Limb (tissue), 2 donors: Measurements from ENCODE around the gene EXOC4.

Experiments used
- DNase-seq, 2 donors: peaks; one replicate each; pipeline ENCODE4 v3.0.0-alpha.2; 2016; ENCODE audit errors: extremely low spot score in 2 of 2

The EXOC4 gene

GRCh38 chr7:134101716-134102115 lies 848.8 kb downstream of the EXOC4 start:
- no peak for DNase-seq

GRCh38 chr7:134104166-134104565 lies 851.3 kb downstream of the EXOC4 start:
- no peak for DNase-seq

DNA sequence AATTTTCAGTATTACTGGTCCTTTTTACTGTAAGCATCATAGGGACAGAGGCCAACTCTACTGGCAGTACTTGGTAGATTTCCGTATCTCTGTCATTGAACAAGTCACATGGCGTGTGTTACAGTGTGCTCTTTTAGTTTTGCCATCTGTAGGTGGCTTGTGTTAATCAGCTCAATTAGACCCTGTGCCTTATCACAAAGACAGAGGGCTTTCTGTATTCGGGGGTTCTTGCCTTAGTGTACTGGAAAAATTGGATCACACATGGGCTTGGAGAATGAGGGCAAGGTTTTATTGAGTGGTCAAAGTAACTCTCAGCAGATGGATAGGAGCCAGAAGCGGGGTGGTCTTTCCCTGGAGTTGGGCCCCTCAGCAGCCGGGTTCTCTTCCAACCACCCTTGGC lies 853.0 kb downstream of the EXOC4 start:
- DNase-seq, result no peak

- DNase-seq, result no peak
Observed at GRCh38 chr7:134108802-134109201, 855.9 kb downstream of the EXOC4 start.

DNA sequence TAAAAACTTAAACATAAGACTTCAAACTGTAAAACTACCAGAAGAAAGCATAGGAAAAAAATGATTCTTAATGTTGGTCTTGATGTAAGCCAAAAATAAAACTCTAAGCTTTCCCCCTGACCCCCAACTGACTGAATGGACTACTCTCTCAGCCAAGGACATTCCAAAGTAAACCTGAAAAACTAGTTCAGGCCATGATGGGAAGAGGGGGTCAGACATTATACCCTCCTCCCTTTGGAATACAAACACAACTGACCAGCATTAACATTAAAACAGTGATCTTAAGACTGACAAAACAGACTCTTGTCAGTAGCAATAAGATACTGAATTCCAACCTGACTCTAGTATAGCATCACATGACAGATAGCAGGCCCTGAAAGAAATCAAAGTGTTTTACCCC lies 860.8 kb downstream of the EXOC4 start:
- DNase-seq, result no peak

DNA sequence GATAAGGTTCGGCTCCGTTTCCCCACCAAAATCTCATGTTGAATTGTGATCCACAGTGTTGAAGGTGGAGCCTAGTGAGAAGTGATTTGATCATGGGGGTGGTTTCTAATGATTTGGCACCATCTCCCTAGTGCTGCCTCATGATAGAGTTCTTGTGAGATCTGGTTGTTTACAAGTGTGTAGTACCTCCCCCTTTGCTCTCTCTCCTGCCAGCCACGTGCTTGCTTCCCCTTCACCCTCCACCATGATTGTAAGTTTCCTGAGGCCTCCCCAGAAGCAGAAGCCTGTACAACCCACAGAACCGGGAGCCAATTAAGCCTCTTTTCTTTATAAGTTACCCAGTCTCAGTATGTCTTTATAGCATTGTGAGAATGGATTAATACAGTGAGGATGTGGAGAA lies 862.1 kb downstream of the EXOC4 start:
- DNase-seq, result no peak
